ENCODE data around the gene GAS6.
"Not testable (repeated sequence)": the region's sequence is repeated elsewhere in the genome, so short reads cannot be mapped to it uniquely, and the experiment has no call there.

Gene GAS6

GRCh38 chr13:113835461-113836270 lies 28.2 kb downstream of the GAS6 start:
- peak; percentile 64 for DNase-seq

GRCh38 chr13:113834496-113835200 lies 29.2 kb downstream of the GAS6 start:
- no peak for DNase-seq

GRCh38 chr13:113834006-113834405 lies 29.9 kb downstream of the GAS6 start:
- not testable (repeated sequence) for DNase-seq

GRCh38 chr13:113833111-113833830 lies 30.6 kb downstream of the GAS6 start:
- DNase-seq, result no peak

GRCh38 chr13:113832631-113833030 lies 31.2 kb downstream of the GAS6 start:
- no peak for DNase-seq

GRCh38 chr13:113832205-113832604 lies 31.7 kb downstream of the GAS6 start:
- DNase-seq, result no peak

GRCh38 chr13:113831061-113831460 lies 32.8 kb downstream of the GAS6 start:
- no peak for DNase-seq

- not testable (repeated sequence) for DNase-seq
Observed at GRCh38 chr13:113830426-113830950, 33.4 kb downstream of the GAS6 start.

GRCh38 chr13:113828282-113828825 lies 35.5 kb downstream of the GAS6 start:
- no peak for DNase-seq

GRCh38 chr13:113827021-113827420 lies 36.9 kb downstream of the GAS6 start:
- no peak for DNase-seq

GRCh38 chr13:113826446-113826845 lies 37.4 kb downstream of the GAS6 start:
- DNase-seq, result not testable (repeated sequence)

GRCh38 chr13:113825841-113826240 lies 38.0 kb downstream of the GAS6 start:
- DNase-seq, result no peak

- DNase-seq, result no peak
Observed at GRCh38 chr13:113823771-113824170, 40.1 kb downstream of the GAS6 start.

- no peak for DNase-seq
Observed at GRCh38 chr13:113822956-113823744, 40.7 kb downstream of the GAS6 start.

GRCh38 chr13:113822266-113822665 lies 41.6 kb downstream of the GAS6 start:
- DNase-seq, result no peak

GRCh38 chr13:113821847-113822246 lies 42.0 kb downstream of the GAS6 start:
- DNase-seq, result no peak

GRCh38 chr13:113820813-113821651 lies 42.8 kb downstream of the GAS6 start:
- peak; percentile 81 for DNase-seq

GRCh38 chr13:113819731-113820715 lies 43.9 kb downstream of the GAS6 start:
- no peak for DNase-seq

GRCh38 chr13:113819341-113819730 lies 44.5 kb downstream of the GAS6 start:
- no peak for DNase-seq

All from eye (tissue), 1 donor.